HEK293 (cell line): ENCODE data around the gene FBN2.
A peak's percentile ranks its signal among the peaks of the same experiment; 100 is the strongest.

ENCODE experiments used
- CTCF ChIA-PET: fragments of 350-600 bp; formaldehyde crosslinking; extraction: SDS; loops from one replicate; lab custom pipeline; 2021; ENCODE audit warnings: antibody characterized with exemption; lab: Yijun Ruan, JAX
- POLR2A ChIA-PET: fragments of 300-600 bp; formaldehyde crosslinking; extraction: SDS; loops from one replicate; lab custom pipeline; 2020; ENCODE audit warnings: antibody characterized with exemption, inconsistent platforms; lab: Yijun Ruan, JAX
- H3K27ac ChIP-seq: fragments of 200-500 bp; sonication (Bioruptor generic); 2 replicates; pipeline ENCODE4 v1.5.1; 2014; ENCODE audit warnings: low read depth, low read length, control low read depth, inconsistent platforms; ENCODE audit errors: extremely low read depth
- H3K36me3 ChIP-seq, 2 experiments: fragments of 200-500 bp in 1 of 2; sonication (Bioruptor generic) in 1 of 2; 1 replicate in 1 of 2; 2 replicates in 1 of 2; pipeline ENCODE4 v1.5.1; 2014 to 2017; ENCODE audit warnings: inconsistent platforms in 2 of 2, low read length in 2 of 2; ENCODE audit not compliant: control insufficient read depth in 2 of 2, insufficient read depth in 1 of 2
- H3K4me1 ChIP-seq: fragments of 200-500 bp; sonication (Bioruptor generic); 2 replicates; pipeline ENCODE4 v1.5.1; 2014; ENCODE audit warnings: mild to moderate bottlenecking, low read length, inconsistent platforms; ENCODE audit not compliant: control insufficient read depth, insufficient read depth
- H3K4me3 ChIP-seq: 2 replicates; pipeline ENCODE4 v1.5.1; 2011; ENCODE audit warnings: low read depth, mild to moderate bottlenecking, control low read depth, low read length, moderate library complexity
- H3K9me3 ChIP-seq: fragments of 200-500 bp; sonication (Bioruptor generic); 2 replicates; pipeline ENCODE4 v1.5.1; 2014; ENCODE audit warnings: low read depth, low read length, inconsistent platforms; ENCODE audit not compliant: control insufficient read depth, insufficient read depth
- AEBP2 ChIP-seq: fragments of 450-650 bp; formaldehyde crosslinking; IDR thresholded peaks from 2 replicates; pipeline ENCODE4 v1.5.1; 2016; ENCODE audit warnings: missing biosample characterization, missing genetic modification characterization, borderline replicate concordance
- BCL11B ChIP-seq: fragments of 450-650 bp; formaldehyde crosslinking; IDR thresholded peaks from 2 replicates; pipeline ENCODE4 v1.5.1; 2016; ENCODE audit warnings: low read depth, missing biosample characterization, missing genetic modification characterization
- ELK4 ChIP-seq: IDR thresholded peaks from 2 replicates; pipeline ENCODE4 v1.6.1; 2011; ENCODE audit warnings: mild to moderate bottlenecking, low read depth, low read length, borderline replicate concordance
- GLIS1 ChIP-seq: fragments of 450-650 bp; formaldehyde crosslinking; IDR thresholded peaks from 2 replicates; pipeline ENCODE4 v1.5.1; 2016; ENCODE audit warnings: missing biosample characterization, missing genetic modification characterization
- KLF7 ChIP-seq: fragments of 450-650 bp; formaldehyde crosslinking; IDR thresholded peaks from 2 replicates; pipeline ENCODE4 v1.5.1; 2016; ENCODE audit warnings: missing biosample characterization, missing genetic modification characterization, borderline replicate concordance
- KLF8 ChIP-seq: fragments of 450-650 bp; formaldehyde crosslinking; IDR thresholded peaks from 2 replicates; pipeline ENCODE4 v1.5.1; 2016; ENCODE audit warnings: missing biosample characterization, missing genetic modification characterization
- OSR2 ChIP-seq: fragments of 450-650 bp; formaldehyde crosslinking; IDR thresholded peaks from 2 replicates; pipeline ENCODE4 v1.5.1; 2016; ENCODE audit warnings: missing biosample characterization, missing genetic modification characterization
- PBX3 ChIP-seq: sonication (generic); formaldehyde crosslinking; IDR thresholded peaks from 2 replicates; pipeline ENCODE4 v1.8.1; 2022; ENCODE audit warnings: mild to moderate bottlenecking, moderate library complexity, missing genetic modification reagents
- TCF7L2 ChIP-seq: IDR thresholded peaks from 2 replicates; pipeline ENCODE4 v1.6.1; 2011; ENCODE audit warnings: low read depth, mild to moderate bottlenecking, inconsistent platforms, low read length, moderate library complexity, borderline replicate concordance
- ZFP37 ChIP-seq: fragments of 450-650 bp; formaldehyde crosslinking; IDR thresholded peaks from 2 replicates; pipeline ENCODE4 v1.5.1; 2016; ENCODE audit warnings: missing biosample characterization, missing genetic modification characterization
- ZNF114 ChIP-seq: fragments of 450-650 bp; formaldehyde crosslinking; IDR thresholded peaks from 2 replicates; pipeline ENCODE4 v1.5.0; 2017; ENCODE audit warnings: missing biosample characterization, missing genetic modification characterization
- ZNF221 ChIP-seq: fragments of 450-650 bp; formaldehyde crosslinking; IDR thresholded peaks from 2 replicates; pipeline ENCODE4 v1.5.1; 2017; ENCODE audit warnings: missing biosample characterization, missing genetic modification characterization, borderline replicate concordance
- ZNF223 ChIP-seq: fragments of 450-650 bp; formaldehyde crosslinking; IDR thresholded peaks from 2 replicates; pipeline ENCODE4 v1.5.1; 2016; ENCODE audit warnings: missing biosample characterization, missing genetic modification characterization
- ZNF23 ChIP-seq: fragments of 450-650 bp; formaldehyde crosslinking; IDR thresholded peaks from 2 replicates; pipeline ENCODE4 v1.5.1; 2016; ENCODE audit warnings: missing biosample characterization, missing genetic modification characterization, borderline replicate concordance
- ZNF239 ChIP-seq: fragments of 450-650 bp; formaldehyde crosslinking; IDR thresholded peaks from 2 replicates; pipeline ENCODE4 v1.5.1; 2016; ENCODE audit warnings: missing biosample characterization, missing genetic modification characterization
- ZNF266 ChIP-seq: fragments of 450-650 bp; formaldehyde crosslinking; IDR thresholded peaks from 2 replicates; pipeline ENCODE4 v1.5.1; 2016; ENCODE audit warnings: missing biosample characterization, missing genetic modification characterization, low read depth
- ZNF324 ChIP-seq: fragments of 450-650 bp; formaldehyde crosslinking; IDR thresholded peaks from 2 replicates; pipeline ENCODE4 v1.5.1; 2016; ENCODE audit warnings: missing biosample characterization, missing genetic modification characterization
- ZNF335 ChIP-seq: fragments of 450-650 bp; formaldehyde crosslinking; conservative IDR thresholded peaks from 2 replicates; pipeline ENCODE4 v1.5.1; 2016; ENCODE audit warnings: missing biosample characterization, missing genetic modification characterization
- ZNF366 ChIP-seq: fragments of 450-650 bp; formaldehyde crosslinking; conservative IDR thresholded peaks from 2 replicates; pipeline ENCODE4 v1.5.1; 2016; ENCODE audit warnings: missing biosample characterization, missing genetic modification characterization
- ZNF398 ChIP-seq: fragments of 450-650 bp; formaldehyde crosslinking; IDR thresholded peaks from 2 replicates; pipeline ENCODE4 v1.5.1; 2017; ENCODE audit warnings: missing biosample characterization, missing genetic modification characterization
- ZNF404 ChIP-seq: fragments of 450-650 bp; formaldehyde crosslinking; IDR thresholded peaks from 2 replicates; pipeline ENCODE4 v1.5.1; 2017; ENCODE audit warnings: missing biosample characterization, missing genetic modification characterization
- ZNF530 ChIP-seq: fragments of 450-650 bp; formaldehyde crosslinking; IDR thresholded peaks from 2 replicates; pipeline ENCODE4 v1.5.1; 2016; ENCODE audit warnings: low read depth, missing biosample characterization, missing genetic modification characterization
- ZNF610 ChIP-seq: fragments of 450-650 bp; formaldehyde crosslinking; IDR thresholded peaks from 2 replicates; pipeline ENCODE4 v1.5.1; 2016; ENCODE audit warnings: missing biosample characterization, missing genetic modification characterization, borderline replicate concordance
- ZNF645 ChIP-seq: fragments of 450-650 bp; formaldehyde crosslinking; IDR thresholded peaks from 2 replicates; pipeline ENCODE4; 2016; ENCODE audit warnings: missing biosample characterization, missing genetic modification characterization
- ZNF747 ChIP-seq: fragments of 450-650 bp; formaldehyde crosslinking; IDR thresholded peaks from 2 replicates; pipeline ENCODE4 v1.5.1; 2016; ENCODE audit warnings: missing biosample characterization, missing genetic modification characterization
- ZNF76 ChIP-seq: fragments of 450-650 bp; formaldehyde crosslinking; IDR thresholded peaks from 2 replicates; pipeline ENCODE4; 2016; ENCODE audit warnings: low read depth, missing biosample characterization, missing genetic modification characterization, borderline replicate concordance
- ZNF768 ChIP-seq: fragments of 450-650 bp; formaldehyde crosslinking; IDR thresholded peaks from 2 replicates; pipeline ENCODE4 v1.5.1; 2018; ENCODE audit warnings: missing biosample characterization, mild to moderate bottlenecking, missing genetic modification characterization
- TF ChIP-seq, protein P1 (sequence below): fragments of 450-650 bp; formaldehyde crosslinking; IDR thresholded peaks from 2 replicates; pipeline ENCODE4 v1.5.1; 2017; ENCODE audit warnings: missing biosample characterization, missing genetic modification characterization
- TF ChIP-seq, protein P2 (sequence below): fragments of 450-650 bp; formaldehyde crosslinking; IDR thresholded peaks from 2 replicates; pipeline ENCODE4 v1.5.1; 2017; ENCODE audit warnings: missing biosample characterization, missing genetic modification characterization

The FBN2 gene

DNA sequence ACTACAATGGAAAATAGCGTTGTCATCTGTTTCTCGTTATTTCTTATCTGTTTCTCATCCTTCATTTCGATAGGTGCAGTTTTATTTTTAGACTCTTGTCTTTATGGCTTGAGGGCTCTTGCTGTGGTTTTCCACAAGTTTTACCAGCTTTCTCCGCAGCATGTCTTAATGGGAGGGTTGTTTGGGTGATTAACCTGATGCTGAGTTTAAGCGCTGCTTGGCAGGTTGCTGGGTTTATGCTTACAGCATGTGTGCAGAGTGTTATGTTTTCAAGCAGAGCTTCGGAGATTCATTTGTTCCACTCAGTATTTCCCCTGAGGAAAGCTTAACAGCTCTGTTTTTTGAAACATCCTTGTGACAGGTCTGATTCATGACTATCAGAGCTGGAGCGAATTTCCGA is 300.5 kb downstream of the FBN2 start:
- Histone ChIP-seq H3K36me3 (no peaks in the 10 kb centered on the region), H3K9me3 (no peaks in the 10 kb centered on the region), H3K4me1 (peaks cover 13% of the 10 kb centered on the region), H3K27ac (peak overlapping the region; percentile 51; the same call in 1 of the 2 replicates), H3K4me3 (no peak overlapping the region)
- ChIA-PET POLR2A (no interaction called here), CTCF (interaction anchor here (0.7 to 1.0 kb wide), 2 partner anchors 260 to 442 kb away, joined by 3 to 4 read pairs; no protein-coding TSS in a partner anchor)
- TF ChIP-seq ZNF404 (tag by site-specific recombination) (no peak), ZNF610 (tag by site-specific recombination) (peak; percentile 57; the same call in 1 of the 2 replicates), ZNF76 (no peak), TCF7L2 (no peak), KLF8 (tag by site-specific recombination) (no peak), ZNF324 (tag by site-specific recombination) (no peak), ZNF530 (tag by site-specific recombination) (no peak), ELK4 (no peak), ZNF335 (tag by site-specific recombination) (peak; percentile 24; the same call in 1 of the 2 replicates), ZNF221 (tag by site-specific recombination) (no peak), OSR2 (tag by site-specific recombination) (peak; percentile 20; the same call in 1 of the 2 replicates), ZNF768 (tag by site-specific recombination) (no peak), ZNF114 (no peak), KLF7 (tag by site-specific recombination) (no peak; the same call in 1 of the 2 replicates), ZNF398 (no peak), ZNF366 (tag by site-specific recombination) (no peak), ZNF239 (no peak), ZFP37 (tag by site-specific recombination) (no peak), AEBP2 (tag by site-specific recombination) (no peak), ZNF645 (tag by site-specific recombination) (no peak), GLIS1 (tag by site-specific recombination) (no peak), ZNF23 (tag by site-specific recombination) (no peak), BCL11B (tag by site-specific recombination) (peak; percentile 87), PBX3 (CRISPR knock-in tag) (no peak), ZNF266 (tag by site-specific recombination) (no peak), ZNF223 (tag by site-specific recombination) (no peak), ZNF747 (tag by site-specific recombination) (no peak)
- TF ChIP-seq, protein P1, sequence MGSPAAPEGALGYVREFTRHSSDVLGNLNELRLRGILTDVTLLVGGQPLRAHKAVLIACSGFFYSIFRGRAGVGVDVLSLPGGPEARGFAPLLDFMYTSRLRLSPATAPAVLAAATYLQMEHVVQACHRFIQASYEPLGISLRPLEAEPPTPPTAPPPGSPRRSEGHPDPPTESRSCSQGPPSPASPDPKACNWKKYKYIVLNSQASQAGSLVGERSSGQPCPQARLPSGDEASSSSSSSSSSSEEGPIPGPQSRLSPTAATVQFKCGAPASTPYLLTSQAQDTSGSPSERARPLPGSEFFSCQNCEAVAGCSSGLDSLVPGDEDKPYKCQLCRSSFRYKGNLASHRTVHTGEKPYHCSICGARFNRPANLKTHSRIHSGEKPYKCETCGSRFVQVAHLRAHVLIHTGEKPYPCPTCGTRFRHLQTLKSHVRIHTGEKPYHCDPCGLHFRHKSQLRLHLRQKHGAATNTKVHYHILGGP (tag by site-specific recombination) = no peak
- TF ChIP-seq, protein P2, sequence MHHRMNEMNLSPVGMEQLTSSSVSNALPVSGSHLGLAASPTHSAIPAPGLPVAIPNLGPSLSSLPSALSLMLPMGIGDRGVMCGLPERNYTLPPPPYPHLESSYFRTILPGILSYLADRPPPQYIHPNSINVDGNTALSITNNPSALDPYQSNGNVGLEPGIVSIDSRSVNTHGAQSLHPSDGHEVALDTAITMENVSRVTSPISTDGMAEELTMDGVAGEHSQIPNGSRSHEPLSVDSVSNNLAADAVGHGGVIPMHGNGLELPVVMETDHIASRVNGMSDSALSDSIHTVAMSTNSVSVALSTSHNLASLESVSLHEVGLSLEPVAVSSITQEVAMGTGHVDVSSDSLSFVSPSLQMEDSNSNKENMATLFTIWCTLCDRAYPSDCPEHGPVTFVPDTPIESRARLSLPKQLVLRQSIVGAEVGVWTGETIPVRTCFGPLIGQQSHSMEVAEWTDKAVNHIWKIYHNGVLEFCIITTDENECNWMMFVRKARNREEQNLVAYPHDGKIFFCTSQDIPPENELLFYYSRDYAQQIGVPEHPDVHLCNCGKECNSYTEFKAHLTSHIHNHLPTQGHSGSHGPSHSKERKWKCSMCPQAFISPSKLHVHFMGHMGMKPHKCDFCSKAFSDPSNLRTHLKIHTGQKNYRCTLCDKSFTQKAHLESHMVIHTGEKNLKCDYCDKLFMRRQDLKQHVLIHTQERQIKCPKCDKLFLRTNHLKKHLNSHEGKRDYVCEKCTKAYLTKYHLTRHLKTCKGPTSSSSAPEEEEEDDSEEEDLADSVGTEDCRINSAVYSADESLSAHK = peak; percentile 82
